Kidney (tissue), 14 donors: ENCODE data around the gene ZC3H10. TPM values are rescaled to one million over a fixed set of nuclear protein-coding genes. Genes with fewer than 3 reads are reported as not detected.

Experiments
- DNase-seq, 5 donors: peaks; one replicate each; pipeline ENCODE4 v3.0.0-alpha.2; 2013 to 2020
- FAIRE-seq: peaks from 2 replicates; lab custom pipeline; 2012; peaks lifted over from hg19 to GRCh38; lab: Jason Lieb, UNC
- H3K27ac ChIP-seq, 2 donors: one replicate each; pipeline ENCODE4 v1.7.0; 2013; ENCODE audit warnings: low read depth in 2 of 2, low read length in 2 of 2, inconsistent platforms in 1 of 2
- H3K27me3 ChIP-seq: one replicate; pipeline ENCODE4 v1.7.1; 2013; ENCODE audit warnings: low read length, inconsistent platforms; ENCODE audit not compliant: control insufficient read depth, insufficient read depth
- H3K36me3 ChIP-seq, 3 donors: one replicate each; pipeline versions ENCODE4 v1.7.0 to v1.7.1; 2013; ENCODE audit warnings: low read length in 3 of 3, control low read depth in 1 of 3, inconsistent platforms in 1 of 3; ENCODE audit not compliant: insufficient read depth in 3 of 3, control insufficient read depth in 2 of 3
- H3K4me1 ChIP-seq, 3 donors: one replicate each; pipeline versions ENCODE4 v1.7.0 to v1.7.1; 2013; ENCODE audit warnings: low read length in 3 of 3, inconsistent platforms in 1 of 3, low read depth in 1 of 3; ENCODE audit not compliant: control insufficient read depth in 2 of 3, insufficient read depth in 2 of 3
- H3K4me3 ChIP-seq, 3 donors: one replicate each; pipeline versions ENCODE4 v1.7.0 to v1.8.1; 2013; ENCODE audit warnings: low read length in 3 of 3, control low read depth in 1 of 3, inconsistent platforms in 1 of 3
- H3K9ac ChIP-seq, 3 donors: one replicate each; pipeline versions ENCODE4 v1.7.0 to v1.7.1; 2013; ENCODE audit warnings: low read length in 3 of 3, control low read depth in 1 of 3, inconsistent platforms in 1 of 3
- H3K9me3 ChIP-seq, 3 donors: one replicate each; pipeline versions ENCODE4 v1.7.0 to v1.7.1; 2013; ENCODE audit warnings: low read length in 3 of 3, control low read depth in 1 of 3, inconsistent platforms in 1 of 3; ENCODE audit not compliant: control insufficient read depth in 2 of 3, insufficient read depth in 1 of 3
- intact Hi-C: fragments of 100-400 bp; cut with DNase I; formaldehyde crosslinking; loops from one replicate; pipeline ENCODE4 v1.11.1; 2022
- polyA plus RNA-seq: library from polyadenylated mRNA; stranded (reverse); fragments of 350-450 nt; fragmentation: Illumina TruSeq; extraction: RNeasy Lipid Tissue Mini Kit (QIAGEN cat#74804); gene quantifications from one replicate; pipeline ENCODE4 v1.2.3, GENCODE V29; 2014; ENCODE audit warnings: low read depth, low replicate concordance; ENCODE audit not compliant: insufficient read depth
- total RNA-seq: library from RNA; stranded (reverse); fragmentation: NEBNext Ultra II Directional; extraction: Animal tissue kit (Norgen Biotek cat#: 25700); gene quantifications from one replicate; pipeline ENCODE4 v1.2.1, GENCODE V29; 2021
- TF ChIP-seq, protein P1 (sequence below): IDR thresholded peaks from 3 replicates; pipeline ENCODE4 v1.5.1; 2012; ENCODE audit warnings: mild to moderate bottlenecking, moderate library complexity, borderline replicate concordance; ENCODE audit not compliant: insufficient read depth; ENCODE audit errors: extremely low read depth
- donor health status: control.
- donor health status: control.
- donor health status: control.
- donor health status: control.
- donor health status: control.
- donor health status: DM: yes; HTN: yes; CAD: no.
- donor health status: Normal renal cell carcinoma (clear cell type).

ZC3H10 gene
- total and polyA plus RNA-seq, 2 donors from 2014 or later: 2.4 to 8.6 TPM

DNA sequence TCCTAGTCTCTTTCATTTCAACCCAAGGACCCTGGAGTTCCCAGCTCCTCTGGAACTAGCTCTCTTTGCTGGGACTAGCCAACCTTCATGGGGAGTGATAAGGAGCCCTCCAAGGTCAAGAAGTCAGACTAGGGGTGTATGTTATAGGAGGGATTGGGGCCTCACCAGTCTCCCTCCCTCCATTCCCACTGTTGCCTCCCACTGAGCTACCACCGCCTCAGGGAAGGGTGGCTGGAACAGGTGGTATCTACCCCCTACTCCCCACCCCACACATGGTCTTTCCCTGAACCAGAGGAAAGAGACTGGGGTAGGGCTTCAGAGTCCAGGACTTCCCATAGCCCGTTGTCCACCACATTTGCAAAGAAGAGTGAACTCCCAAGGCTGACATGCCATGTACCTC, 35.7 kb upstream of the ZC3H10 start:
- Histone ChIP-seq H3K27me3 (no peaks in the 10 kb centered on the region), H3K4me3 (peak overlapping the region in 2 of 3 donors; percentile 20 to 79), H3K27ac (peak overlapping the region; percentile 82 to 93), H3K36me3 (peaks cover 0 to 18% (median 10%) of the 10 kb centered on the region in 3 donors), H3K9me3 (no peaks in the 10 kb centered on the region), H3K9ac (peak overlapping the region in 1 of 3 donors; percentile 16), H3K4me1 (peaks cover 4 to 15% (median 13%) of the 10 kb centered on the region in 3 donors)
- TF ChIP-seq, protein P1, sequence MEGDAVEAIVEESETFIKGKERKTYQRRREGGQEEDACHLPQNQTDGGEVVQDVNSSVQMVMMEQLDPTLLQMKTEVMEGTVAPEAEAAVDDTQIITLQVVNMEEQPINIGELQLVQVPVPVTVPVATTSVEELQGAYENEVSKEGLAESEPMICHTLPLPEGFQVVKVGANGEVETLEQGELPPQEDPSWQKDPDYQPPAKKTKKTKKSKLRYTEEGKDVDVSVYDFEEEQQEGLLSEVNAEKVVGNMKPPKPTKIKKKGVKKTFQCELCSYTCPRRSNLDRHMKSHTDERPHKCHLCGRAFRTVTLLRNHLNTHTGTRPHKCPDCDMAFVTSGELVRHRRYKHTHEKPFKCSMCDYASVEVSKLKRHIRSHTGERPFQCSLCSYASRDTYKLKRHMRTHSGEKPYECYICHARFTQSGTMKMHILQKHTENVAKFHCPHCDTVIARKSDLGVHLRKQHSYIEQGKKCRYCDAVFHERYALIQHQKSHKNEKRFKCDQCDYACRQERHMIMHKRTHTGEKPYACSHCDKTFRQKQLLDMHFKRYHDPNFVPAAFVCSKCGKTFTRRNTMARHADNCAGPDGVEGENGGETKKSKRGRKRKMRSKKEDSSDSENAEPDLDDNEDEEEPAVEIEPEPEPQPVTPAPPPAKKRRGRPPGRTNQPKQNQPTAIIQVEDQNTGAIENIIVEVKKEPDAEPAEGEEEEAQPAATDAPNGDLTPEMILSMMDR: no peak
- no peak for FAIRE-seq
- intact Hi-C loops: no loop called here
- no peak for DNase-seq

DNA sequence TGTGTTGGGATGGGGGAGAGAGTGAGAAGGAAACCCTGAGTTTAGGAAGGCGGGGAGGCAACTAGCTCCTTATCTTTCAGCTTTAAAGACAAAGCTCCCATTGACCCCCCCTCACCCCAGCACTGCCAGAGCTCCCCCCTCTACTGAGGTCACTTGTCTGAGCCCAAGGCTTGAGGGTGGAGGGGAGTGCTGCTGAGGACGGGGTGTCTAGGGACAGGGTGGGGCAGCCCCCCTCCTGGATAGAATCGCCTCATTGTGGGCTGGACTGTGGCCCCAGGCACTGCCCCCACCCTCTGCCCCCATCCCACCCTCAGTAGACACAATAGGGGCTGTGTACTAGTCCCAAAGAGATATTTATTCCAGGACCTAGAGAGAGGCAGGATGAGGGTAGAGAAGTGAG, 35.1 kb upstream of the ZC3H10 start:
- peaks cover 4 to 15% (median 13%) of the 10 kb centered on the region in 3 donors for H3K4me1 ChIP-seq
- H3K36me3 ChIP-seq: peaks cover 0 to 24% (median 10%) of the 10 kb centered on the region in 3 donors
- H3K9me3 ChIP-seq: no peaks in the 10 kb centered on the region
- no peak for DNase-seq
- H3K27ac ChIP-seq: peak overlapping the region in 1 of 2 donors; percentile 82
- no peak for FAIRE-seq
- no peak overlapping the region for H3K9ac ChIP-seq
- intact Hi-C loops: no loop called here
- H3K4me3 ChIP-seq: peak overlapping the region in 1 of 3 donors; percentile 79
- H3K27me3 ChIP-seq: no peaks in the 10 kb centered on the region
- TF ChIP-seq, protein P1: no peak

DNA sequence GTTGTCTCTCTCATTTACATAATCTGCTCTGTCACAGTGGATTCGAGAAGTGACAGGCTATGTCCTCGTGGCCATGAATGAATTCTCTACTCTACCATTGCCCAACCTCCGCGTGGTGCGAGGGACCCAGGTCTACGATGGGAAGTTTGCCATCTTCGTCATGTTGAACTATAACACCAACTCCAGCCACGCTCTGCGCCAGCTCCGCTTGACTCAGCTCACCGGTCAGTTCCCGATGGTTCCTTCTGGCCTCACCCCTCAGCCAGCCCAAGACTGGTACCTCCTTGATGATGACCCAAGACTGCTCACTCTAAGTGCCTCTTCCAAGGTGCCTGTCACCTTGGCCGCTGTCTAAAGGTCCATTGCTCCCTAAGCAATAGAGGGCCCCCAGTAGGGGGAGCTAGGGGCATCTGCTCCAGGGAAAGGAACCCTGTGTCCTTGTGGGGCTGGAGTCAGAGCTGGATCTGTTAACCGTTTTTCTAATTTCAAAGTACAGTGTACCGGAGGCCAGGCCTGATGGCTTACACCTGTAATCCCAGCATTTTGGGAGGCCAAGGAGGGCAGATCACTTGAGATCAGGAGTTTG, 33.0 kb upstream of the ZC3H10 start:
- no peaks in the 10 kb centered on the region for H3K9me3 ChIP-seq
- no peak overlapping the region for H3K27ac ChIP-seq
- DNase-seq (no peak), FAIRE-seq (no peak)
- H3K4me1 ChIP-seq: peaks cover 0 to 15% (median 10%) of the 10 kb centered on the region in 3 donors
- no peak overlapping the region for H3K4me3 ChIP-seq
- intact Hi-C loops: no loop called here
- H3K36me3 ChIP-seq: peaks cover 0 to 36% (median 17%) of the 10 kb centered on the region in 3 donors
- TF ChIP-seq, protein P1: no peak
- no peaks in the 10 kb centered on the region for H3K27me3 ChIP-seq
- no peak overlapping the region for H3K9ac ChIP-seq
